Measurements from ENCODE around the gene KMT2C.

Gene KMT2C

GRCh38 chr7:152095771-152096170 is 340.0 kb downstream of the KMT2C start:
- no peak for DNase-seq

GRCh38 chr7:152093717-152094116 is 342.1 kb downstream of the KMT2C start:
- DNase-seq, result no peak

- no peak for DNase-seq
Observed at GRCh38 chr7:152090747-152091146, 345.1 kb downstream of the KMT2C start.

- no peak for DNase-seq
Observed at GRCh38 chr7:152089183-152089582, 346.6 kb downstream of the KMT2C start.

GRCh38 chr7:152086513-152086912 is 349.3 kb downstream of the KMT2C start:
- no peak for DNase-seq

GRCh38 chr7:152085131-152085530 is 350.7 kb downstream of the KMT2C start:
- DNase-seq, result no peak
